Uterus (tissue), 4 donors: ENCODE measurements around the gene ELAVL3. TPM values are rescaled to one million over a fixed set of nuclear protein-coding genes. Genes with fewer than 3 reads are reported as not detected.
A peak's percentile ranks its signal among the peaks of the same experiment; 100 is the strongest.

ENCODE experiments used
- DNase-seq, 2 donors: peaks; one replicate each; pipeline ENCODE4 v3.0.0-alpha.2; 2019 to 2020
- H3K27ac ChIP-seq, 2 donors: fragments of 200-600 bp; sonication (generic); 1 replicate in 1 of 2; 2 replicates in 1 of 2; pipeline ENCODE4 v1.5.1; 2016 to 2018
- H3K27me3 ChIP-seq, 2 donors: fragments of 200-600 bp; sonication (generic); one replicate each; pipeline ENCODE4 v1.5.1; 2018 to 2019; ENCODE audit warnings: control low read depth in 1 of 2
- H3K36me3 ChIP-seq, 2 donors: fragments of 200-600 bp; sonication (generic); one replicate each; pipeline ENCODE4 v1.5.1; 2019; ENCODE audit warnings: control low read depth in 1 of 2
- H3K4me1 ChIP-seq, 2 donors: fragments of 200-600 bp; sonication (generic); one replicate each; pipeline ENCODE4 v1.5.1; 2018 to 2019; ENCODE audit warnings: control low read depth in 1 of 2
- H3K4me3 ChIP-seq, 2 donors: fragments of 200-600 bp; sonication (generic); 1 replicate in 1 of 2; 2 replicates in 1 of 2; pipeline ENCODE4 v1.5.1; 2018 to 2019; ENCODE audit warnings: mild to moderate bottlenecking in 1 of 2
- H3K9me3 ChIP-seq, 2 donors: fragments of 200-600 bp; sonication (generic); one replicate each; pipeline ENCODE4 v1.5.1; 2019; ENCODE audit warnings: control low read depth in 1 of 2
- CTCF ChIP-seq, 4 experiments: fragments of 200-600 bp in 2 of 4; fragments of 450-650 bp in 2 of 4; sonication (generic) in 2 of 4; IDR thresholded peaks; one replicate each; pipeline ENCODE4 v1.5.1; 2016 to 2019; ENCODE audit warnings: antibody characterized with exemption in 4 of 4, mild to moderate bottlenecking in 2 of 4, moderate library complexity in 1 of 4
- POLR2A ChIP-seq, 2 donors: fragments of 450-650 bp; IDR thresholded peaks; one replicate each; pipeline ENCODE4 v1.6.1; 2016; ENCODE audit warnings: antibody characterized with exemption in 2 of 2, mild to moderate bottlenecking in 1 of 2, moderate library complexity in 1 of 2
- intact Hi-C: fragments of 100-400 bp; cut with DNase I; formaldehyde crosslinking; loops from one replicate; pipeline ENCODE4 v1.15.1; 2023; ENCODE audit warnings: low total_unique reads
- total RNA-seq, 4 donors: library from RNA; depleted of rRNA in 3 of 4; stranded (reverse); fragments of >200 nt in 3 of 4; gene quantifications; one replicate each; pipeline versions ENCODE4 v1.1.0 to v1.2.4, GENCODE V29; 2014 to 2023
- donor health status: DM: yes; HTN: yes; CAD: no.

The ELAVL3 gene
- total RNA-seq: 1 to 10 TPM in 1 of 4 donors, not detected in 3; 1.1 TPM

GRCh38 chr19:11480715-11481533, at the start of gene ELAVL3:
ELAVL3 (minus strand) TSS chr19:11481046; CDS start chr19:11480608, 438 bp downstream.
- peaks cover 21 to 45% of the 10 kb centered on the region in 2 donors for H3K27me3 ChIP-seq
- no peak within 1 kb of the TSS for H3K27ac ChIP-seq
- peaks cover 0 to 28% of the 10 kb centered on the region in 2 donors for H3K4me1 ChIP-seq
- H3K9me3 ChIP-seq: no peaks in the 10 kb centered on the region
- no peak for DNase-seq
- intact Hi-C loops: loop anchor here (10.0 kb wide), 1 partner anchor 104 kb away; no protein-coding TSS in a partner anchor
- H3K36me3 ChIP-seq: no peaks in the 10 kb centered on the region
- peak in 1 of 4 experiments; percentile 3 for TF ChIP-seq CTCF (IDR thresholded peaks at IDR 0.05)
- TF ChIP-seq POLR2A (IDR thresholded peaks at IDR 0.05): no peak
- H3K4me3 ChIP-seq: no peak within 1 kb of the TSS

- DNase-seq: peak; percentile 77 to 79
- Histone ChIP-seq H3K27me3 (no peaks in the 10 kb centered on the region), H3K4me3 (no peak overlapping the region), H3K36me3 (no peaks in the 10 kb centered on the region), H3K9me3 (no peaks in the 10 kb centered on the region), H3K27ac (peak overlapping the region; percentile 26 to 81), H3K4me1 (peaks cover 0 to 3% of the 10 kb centered on the region in 2 donors)
- intact Hi-C loops: no loop called here
- TF ChIP-seq CTCF (IDR thresholded peaks at IDR 0.05) (peak in 3 of 4 experiments; percentile 11 to 22 (median 15)), POLR2A (IDR thresholded peaks at IDR 0.05) (no peak)
These were observed 49.6 kb upstream of the ELAVL3 start for GRCh38 chr19:11530432-11530831.

- peaks cover 0 to 3% of the 10 kb centered on the region in 2 donors for H3K4me1 ChIP-seq
- no peaks in the 10 kb centered on the region for H3K27me3 ChIP-seq
- DNase-seq: peak; percentile 99
- TF ChIP-seq CTCF (IDR thresholded peaks at IDR 0.05) (no peak), POLR2A (IDR thresholded peaks at IDR 0.05) (peak; percentile 58 to 74)
- peak within 1 kb of the TSS; percentile 84 to 91 for H3K4me3 ChIP-seq
- H3K27ac ChIP-seq: peak within 1 kb of the TSS; percentile 81 to 91
- intact Hi-C loops: no loop called here
- no peaks in the 10 kb centered on the region for H3K9me3 ChIP-seq
- no peaks in the 10 kb centered on the region for H3K36me3 ChIP-seq
These were observed 47.9 kb upstream of the ELAVL3 start, which contains the start of gene ECSIT for GRCh38 chr19:11528551-11529341. ECSIT (minus strand) TSS chr19:11529134; CDS start chr19:11519170, 9,964 bp downstream.

GRCh38 chr19:11519138-11519537, 38.3 kb upstream of the ELAVL3 start:
- Histone ChIP-seq H3K4me1 (no peaks in the 10 kb centered on the region), H3K36me3 (no peaks in the 10 kb centered on the region), H3K9me3 (no peaks in the 10 kb centered on the region), H3K4me3 (no peak overlapping the region), H3K27me3 (no peaks in the 10 kb centered on the region), H3K27ac (no peak overlapping the region)
- DNase-seq: no peak
- no peak for TF ChIP-seq CTCF (IDR thresholded peaks at IDR 0.05)
- TF ChIP-seq POLR2A (IDR thresholded peaks at IDR 0.05): no peak
- intact Hi-C loops: no loop called here
